ENCODE data around the gene MGAT4A.

MGAT4A gene

GRCh38 chr2:98573426-98573825, 157.5 kb downstream of the MGAT4A start:
- ATAC-seq (ENCODE audit: low read depth) = no peak
- Histone ChIP-seq H3K36me3 (ENCODE audit: low read depth) (0 out of 2 replicates have a peak, but pooled peaks cover 7% of the 10 kb centered on the region), H3K4me1 (ENCODE audit: insufficient read depth, poor library complexity, severe bottlenecking) (no peaks in the 10 kb centered on the region), H3K27me3 (ENCODE audit: insufficient read depth, poor library complexity, severe bottlenecking) (no peaks in the 10 kb centered on the region), H3K27ac (ENCODE audit: poor library complexity, severe bottlenecking) (no peak overlapping the region), H3K4me3 (ENCODE audit: severe bottlenecking) (no peak overlapping the region), H3K9me3 (ENCODE audit: severe bottlenecking) (no peaks in the 10 kb centered on the region)
- no peak for TF ChIP-seq CTCF (IDR thresholded peaks at IDR 0.05; ENCODE audit: poor library complexity, severe bottlenecking)
- DNase-seq (ENCODE audit: low spot score) = no peak

- Histone ChIP-seq H3K9me3 (ENCODE audit: severe bottlenecking) (no peaks in the 10 kb centered on the region), H3K27me3 (ENCODE audit: insufficient read depth, poor library complexity, severe bottlenecking) (no peaks in the 10 kb centered on the region), H3K27ac (ENCODE audit: poor library complexity, severe bottlenecking) (no peak overlapping the region), H3K4me1 (ENCODE audit: insufficient read depth, poor library complexity, severe bottlenecking) (no peaks in the 10 kb centered on the region), H3K4me3 (ENCODE audit: severe bottlenecking) (no peak overlapping the region), H3K36me3 (ENCODE audit: low read depth) (0 out of 2 replicates have a peak, but pooled peaks cover 7% of the 10 kb centered on the region)
- ATAC-seq (ENCODE audit: low read depth) = no peak
- TF ChIP-seq CTCF (IDR thresholded peaks at IDR 0.05; ENCODE audit: poor library complexity, severe bottlenecking) = no peak
- no peak for DNase-seq (ENCODE audit: low spot score)
These were observed 158.3 kb downstream of the MGAT4A start for GRCh38 chr2:98572676-98573075.

GRCh38 chr2:98572211-98572610, 158.7 kb downstream of the MGAT4A start:
- no peak overlapping the region for H3K27ac ChIP-seq (ENCODE audit: poor library complexity, severe bottlenecking)
- TF ChIP-seq CTCF (IDR thresholded peaks at IDR 0.05; ENCODE audit: poor library complexity, severe bottlenecking) = no peak

GRCh38 chr2:98571796-98572195, 159.1 kb downstream of the MGAT4A start:
- H3K9me3 ChIP-seq (ENCODE audit: severe bottlenecking) = no peaks in the 10 kb centered on the region
- H3K4me1 ChIP-seq (ENCODE audit: insufficient read depth, poor library complexity, severe bottlenecking) = no peaks in the 10 kb centered on the region
- no peak for TF ChIP-seq CTCF (IDR thresholded peaks at IDR 0.05; ENCODE audit: poor library complexity, severe bottlenecking)
- DNase-seq (ENCODE audit: low spot score) = no peak
- H3K27ac ChIP-seq (ENCODE audit: poor library complexity, severe bottlenecking) = no peak overlapping the region
- H3K27me3 ChIP-seq (ENCODE audit: insufficient read depth, poor library complexity, severe bottlenecking) = no peaks in the 10 kb centered on the region
- H3K4me3 ChIP-seq (ENCODE audit: severe bottlenecking) = no peak overlapping the region
- ATAC-seq (ENCODE audit: low read depth) = no peak
- H3K36me3 ChIP-seq (ENCODE audit: low read depth) = 0 out of 2 replicates have a peak, but pooled peaks cover 7% of the 10 kb centered on the region

More at GRCh38 chr2:98572211-98572610, 158.7 kb downstream of the MGAT4A start:
- DNase-seq (ENCODE audit: low spot score) (no peak), ATAC-seq (ENCODE audit: low read depth) (no peak)
- Histone ChIP-seq H3K4me3 (ENCODE audit: severe bottlenecking) (no peak overlapping the region), H3K27me3 (ENCODE audit: insufficient read depth, poor library complexity, severe bottlenecking) (no peaks in the 10 kb centered on the region), H3K36me3 (ENCODE audit: low read depth) (0 out of 2 replicates have a peak, but pooled peaks cover 7% of the 10 kb centered on the region), H3K4me1 (ENCODE audit: insufficient read depth, poor library complexity, severe bottlenecking) (no peaks in the 10 kb centered on the region), H3K9me3 (ENCODE audit: severe bottlenecking) (no peaks in the 10 kb centered on the region)

- no peaks in the 10 kb centered on the region for H3K9me3 ChIP-seq (ENCODE audit: severe bottlenecking)
- ATAC-seq (ENCODE audit: low read depth) = no peak
- 0 out of 2 replicates have a peak, but pooled peaks cover 7% of the 10 kb centered on the region for H3K36me3 ChIP-seq (ENCODE audit: low read depth)
- no peaks in the 10 kb centered on the region for H3K4me1 ChIP-seq (ENCODE audit: insufficient read depth, poor library complexity, severe bottlenecking)
- H3K4me3 ChIP-seq (ENCODE audit: severe bottlenecking) = no peak overlapping the region
- no peak for DNase-seq (ENCODE audit: low spot score)
- TF ChIP-seq CTCF (IDR thresholded peaks at IDR 0.05; ENCODE audit: poor library complexity, severe bottlenecking) = no peak
- no peaks in the 10 kb centered on the region for H3K27me3 ChIP-seq (ENCODE audit: insufficient read depth, poor library complexity, severe bottlenecking)
- H3K27ac ChIP-seq (ENCODE audit: poor library complexity, severe bottlenecking) = no peak overlapping the region
These were observed 159.7 kb downstream of the MGAT4A start for GRCh38 chr2:98571121-98571701.

Data from RWPE2 (cell line).